Measurements from ENCODE around the gene MADD.

MADD gene

GRCh38 chr11:47271328-47271727, 1.4 kb downstream of the MADD start:
- Histone ChIP-seq H3K27ac (peak overlapping the region; percentile 60), H3K4me1 (peaks cover 3% of the 10 kb centered on the region), H3K79me2 (peaks cover 9% of the 10 kb centered on the region), H3K4me3 (ENCODE audit: low read depth, low read length) (no peak overlapping the region), H3K4me2 (ENCODE audit: low read length) (peak overlapping the region; percentile 58), H3K9ac (no peak overlapping the region), H3K36me3 (ENCODE audit: control insufficient read depth, insufficient read depth, low read length) (no peaks in the 10 kb centered on the region), H2AFZ (no peak overlapping the region), H3K9me3 (ENCODE audit: control insufficient read depth, low read length) (no peaks in the 10 kb centered on the region), H3K27me3 (ENCODE audit: control insufficient read depth, insufficient read depth, low read length) (no peaks in the 10 kb centered on the region)
- TF ChIP-seq CTCF (IDR thresholded peaks at IDR 0.05) = no peak

GRCh38 chr11:47271961-47272661, 2.2 kb downstream of the MADD start:
- H2AFZ ChIP-seq = no peak overlapping the region
- no peak overlapping the region for H3K27ac ChIP-seq
- no peak overlapping the region for H3K4me2 ChIP-seq (ENCODE audit: low read length)
- no peak for TF ChIP-seq CTCF (IDR thresholded peaks at IDR 0.05)
- H3K9me3 ChIP-seq (ENCODE audit: control insufficient read depth, low read length) = no peaks in the 10 kb centered on the region
- peaks cover 9% of the 10 kb centered on the region for H3K79me2 ChIP-seq
- H3K9ac ChIP-seq = no peak overlapping the region
- no peaks in the 10 kb centered on the region for H3K27me3 ChIP-seq (ENCODE audit: control insufficient read depth, insufficient read depth, low read length)
- H3K4me1 ChIP-seq = peaks cover 3% of the 10 kb centered on the region
- no peak overlapping the region for H3K4me3 ChIP-seq (ENCODE audit: low read depth, low read length)
- no peaks in the 10 kb centered on the region for H3K36me3 ChIP-seq (ENCODE audit: control insufficient read depth, insufficient read depth, low read length)

GRCh38 chr11:47272706-47273105, 2.8 kb downstream of the MADD start:
- Histone ChIP-seq H3K4me3 (ENCODE audit: low read depth, low read length) (no peak overlapping the region), H3K4me2 (ENCODE audit: low read length) (no peak overlapping the region), H3K4me1 (peaks cover 3% of the 10 kb centered on the region), H3K9ac (no peak overlapping the region), H3K9me3 (ENCODE audit: control insufficient read depth, low read length) (no peaks in the 10 kb centered on the region), H2AFZ (no peak overlapping the region), H3K79me2 (peaks cover 9% of the 10 kb centered on the region), H3K27ac (no peak overlapping the region), H3K27me3 (ENCODE audit: control insufficient read depth, insufficient read depth, low read length) (no peaks in the 10 kb centered on the region), H3K36me3 (ENCODE audit: control insufficient read depth, insufficient read depth, low read length) (no peaks in the 10 kb centered on the region)
- TF ChIP-seq CTCF (IDR thresholded peaks at IDR 0.05) = no peak

GRCh38 chr11:47274495-47275235, 4.7 kb downstream of the MADD start:
- no peak for TF ChIP-seq CTCF (IDR thresholded peaks at IDR 0.05)
- peaks cover 9% of the 10 kb centered on the region for H3K79me2 ChIP-seq
- H3K4me1 ChIP-seq = peaks cover 3% of the 10 kb centered on the region
- no peak overlapping the region for H3K4me2 ChIP-seq (ENCODE audit: low read length)
- H3K36me3 ChIP-seq (ENCODE audit: control insufficient read depth, insufficient read depth, low read length) = no peaks in the 10 kb centered on the region
- no peak overlapping the region for H3K9ac ChIP-seq
- H3K27ac ChIP-seq = no peak overlapping the region
- no peak overlapping the region for H3K4me3 ChIP-seq (ENCODE audit: low read depth, low read length)
- H2AFZ ChIP-seq = no peak overlapping the region
- H3K27me3 ChIP-seq (ENCODE audit: control insufficient read depth, insufficient read depth, low read length) = no peaks in the 10 kb centered on the region
- no peaks in the 10 kb centered on the region for H3K9me3 ChIP-seq (ENCODE audit: control insufficient read depth, low read length)
